ENCODE measurements around the gene ZNF280B. TPM values are rescaled to one million over a fixed set of nuclear protein-coding genes. Genes with fewer than 3 reads are reported as not detected.

The ZNF280B gene
- total and polyA plus RNA-seq, 9 of the 15 experiments (the other 6 are each of a cell fraction or from before 2014, with no cell fraction given) = 7.7 to 29.9 (median 20.0) TPM

DNA sequence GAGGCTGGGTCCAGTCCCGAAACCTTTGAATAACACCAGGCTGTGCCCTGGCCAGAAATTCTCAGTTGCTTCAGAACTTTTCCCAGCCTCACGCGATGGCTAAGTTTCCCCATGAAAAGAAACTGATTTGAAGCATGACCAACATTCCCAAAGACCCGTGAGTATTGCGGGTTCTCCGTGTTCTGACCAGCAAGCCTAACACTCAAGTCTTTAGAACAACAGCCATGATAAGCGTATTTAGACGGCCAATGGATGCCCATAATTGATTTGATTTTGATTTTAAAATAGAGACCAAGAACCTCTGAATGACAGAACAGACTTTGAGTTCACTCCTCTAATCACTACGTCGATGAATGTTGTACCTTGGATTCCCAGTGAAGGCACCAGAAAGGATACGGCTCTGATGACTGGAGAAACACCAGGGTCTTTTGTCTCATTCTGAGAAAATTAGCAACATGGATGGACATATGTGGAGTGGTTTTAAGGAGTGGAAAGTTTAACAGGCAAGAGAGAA is 43.9 kb downstream of the ZNF280B start (continued):
- TF ChIP-seq, protein P1, sequence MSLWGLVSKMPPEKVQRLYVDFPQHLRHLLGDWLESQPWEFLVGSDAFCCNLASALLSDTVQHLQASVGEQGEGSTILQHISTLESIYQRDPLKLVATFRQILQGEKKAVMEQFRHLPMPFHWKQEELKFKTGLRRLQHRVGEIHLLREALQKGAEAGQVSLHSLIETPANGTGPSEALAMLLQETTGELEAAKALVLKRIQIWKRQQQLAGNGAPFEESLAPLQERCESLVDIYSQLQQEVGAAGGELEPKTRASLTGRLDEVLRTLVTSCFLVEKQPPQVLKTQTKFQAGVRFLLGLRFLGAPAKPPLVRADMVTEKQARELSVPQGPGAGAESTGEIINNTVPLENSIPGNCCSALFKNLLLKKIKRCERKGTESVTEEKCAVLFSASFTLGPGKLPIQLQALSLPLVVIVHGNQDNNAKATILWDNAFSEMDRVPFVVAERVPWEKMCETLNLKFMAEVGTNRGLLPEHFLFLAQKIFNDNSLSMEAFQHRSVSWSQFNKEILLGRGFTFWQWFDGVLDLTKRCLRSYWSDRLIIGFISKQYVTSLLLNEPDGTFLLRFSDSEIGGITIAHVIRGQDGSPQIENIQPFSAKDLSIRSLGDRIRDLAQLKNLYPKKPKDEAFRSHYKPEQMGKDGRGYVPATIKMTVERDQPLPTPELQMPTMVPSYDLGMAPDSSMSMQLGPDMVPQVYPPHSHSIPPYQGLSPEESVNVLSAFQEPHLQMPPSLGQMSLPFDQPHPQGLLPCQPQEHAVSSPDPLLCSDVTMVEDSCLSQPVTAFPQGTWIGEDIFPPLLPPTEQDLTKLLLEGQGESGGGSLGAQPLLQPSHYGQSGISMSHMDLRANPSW (CRISPR knock-in tag; IDR thresholded peaks at IDR 0.05) = 0 out of 2 replicates have a peak, but pooled peaks have one; percentile 3
- TF ChIP-seq, protein P2, sequence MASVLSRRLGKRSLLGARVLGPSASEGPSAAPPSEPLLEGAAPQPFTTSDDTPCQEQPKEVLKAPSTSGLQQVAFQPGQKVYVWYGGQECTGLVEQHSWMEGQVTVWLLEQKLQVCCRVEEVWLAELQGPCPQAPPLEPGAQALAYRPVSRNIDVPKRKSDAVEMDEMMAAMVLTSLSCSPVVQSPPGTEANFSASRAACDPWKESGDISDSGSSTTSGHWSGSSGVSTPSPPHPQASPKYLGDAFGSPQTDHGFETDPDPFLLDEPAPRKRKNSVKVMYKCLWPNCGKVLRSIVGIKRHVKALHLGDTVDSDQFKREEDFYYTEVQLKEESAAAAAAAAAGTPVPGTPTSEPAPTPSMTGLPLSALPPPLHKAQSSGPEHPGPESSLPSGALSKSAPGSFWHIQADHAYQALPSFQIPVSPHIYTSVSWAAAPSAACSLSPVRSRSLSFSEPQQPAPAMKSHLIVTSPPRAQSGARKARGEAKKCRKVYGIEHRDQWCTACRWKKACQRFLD (CRISPR knock-in tag; IDR thresholded peaks at IDR 0.05) = no peak
- TF ChIP-seq SP2 (IDR thresholded peaks at IDR 0.05; ENCODE audit: extremely low read depth, low read depth, low read length, poor library complexity, severe bottlenecking) (no peak), ZNF12 (CRISPR knock-in tag; IDR thresholded peaks at IDR 0.05) (no peak; the same call in 1 of the 2 replicates), HSF4 (CRISPR knock-in tag; IDR thresholded peaks at IDR 0.05; ENCODE audit: borderline replicate concordance) (no peak)

All from K562 (cell line).